SK-N-SH (cell line): ENCODE results near the gene ADAMTS17. TPM values are rescaled to one million over a fixed set of nuclear protein-coding genes. Genes with fewer than 3 reads are reported as not detected.

Experiments used
- CTCF ChIA-PET: fragments of 300-600, 350-600 bp; formaldehyde crosslinking; extraction: SDS; loops from one replicate; lab custom pipeline; 2021; lab: Yijun Ruan, JAX
- POLR2A ChIA-PET: fragments of 350-600 bp; sonication (Branson Sonifier 250); formaldehyde crosslinking; extraction: SDS; loops from one replicate; lab custom pipeline; 2020; ENCODE audit warnings: antibody characterized with exemption, inconsistent platforms; lab: Yijun Ruan, JAX
- DNase-seq: peaks from one replicate; pipeline ENCODE4 v3.0.0; 2012
- H2AFZ ChIP-seq: fragments of 200-600 bp; sonication (generic); 2 replicates; pipeline ENCODE4 v1.8.1; 2016; ENCODE audit warnings: antibody characterized with exemption, mild to moderate bottlenecking, low read depth
- H3F3A ChIP-seq: fragments of 200-600 bp; sonication (generic); replicated peaks from 2 replicates; pipeline ENCODE3; 2016; ENCODE audit warnings: antibody characterized with exemption, mild to moderate bottlenecking; ENCODE audit not compliant: insufficient read depth
- H3K27ac ChIP-seq, 2 experiments: fragments of 200-500 bp in 1 of 2; fragments of 200-600 bp in 1 of 2; sonication (Bioruptor generic) in 1 of 2; sonication (generic), shearing (Covaris generic) in 1 of 2; 2 replicates each; pipeline versions ENCODE4 v1.5.1 to v1.6.1; 2014 to 2016; ENCODE audit warnings: low read depth in 2 of 2, inconsistent platforms in 1 of 2, low read length in 1 of 2, mild to moderate bottlenecking in 1 of 2, mixed read lengths in 1 of 2
- H3K27me3 ChIP-seq: fragments of 200-600 bp; sonication (generic), shearing (Covaris generic); 2 replicates; pipeline ENCODE4 v1.6.1; 2016; ENCODE audit warnings: mixed run types; ENCODE audit not compliant: insufficient read depth
- H3K36me3 ChIP-seq, 2 experiments: fragments of 200-500 bp in 1 of 2; fragments of 200-600 bp in 1 of 2; sonication (Bioruptor generic) in 1 of 2; sonication (generic) in 1 of 2; replicated peaks in 1 of 2; 2 replicates each; pipeline versions ENCODE3 to v1.5.1; 2014 to 2016; ENCODE audit warnings: low read length in 1 of 2, mild to moderate bottlenecking in 1 of 2; ENCODE audit not compliant: insufficient read depth in 2 of 2, control insufficient read depth in 1 of 2
- H3K4me1 ChIP-seq, 2 experiments: fragments of 200-500 bp in 1 of 2; fragments of 200-600 bp in 1 of 2; sonication (Bioruptor generic) in 1 of 2; sonication (generic), shearing (Covaris generic) in 1 of 2; 2 replicates each; pipeline versions ENCODE4 v1.5.1 to v1.6.1; 2014 to 2016; ENCODE audit warnings: low read depth in 1 of 2, low read length in 1 of 2, mixed run types in 1 of 2; ENCODE audit not compliant: insufficient read depth in 2 of 2, control insufficient read depth in 1 of 2
- H3K4me2 ChIP-seq: fragments of 200-600 bp; sonication (generic), shearing (Covaris generic); 2 replicates; pipeline ENCODE4 v1.6.1; 2017; ENCODE audit warnings: mixed run types
- H3K4me3 ChIP-seq, 2 experiments: fragments of 200-500 bp in 1 of 2; fragments of 200-600 bp in 1 of 2; sonication (Bioruptor generic) in 1 of 2; sonication (generic), shearing (Covaris generic) in 1 of 2; 2 replicates each; pipeline versions ENCODE4 v1.5.1 to v1.8.1; 2014 to 2016; ENCODE audit warnings: low read depth in 2 of 2, inconsistent platforms in 1 of 2, low read length in 1 of 2, mild to moderate bottlenecking in 1 of 2, mixed read lengths in 1 of 2, moderate library complexity in 1 of 2
- H3K79me2 ChIP-seq: fragments of 200-600 bp; sonication (generic); 2 replicates; pipeline ENCODE4 v1.8.1; 2017; ENCODE audit warnings: mild to moderate bottlenecking; ENCODE audit not compliant: insufficient read depth
- H3K9ac ChIP-seq: fragments of 200-600 bp; sonication (generic); 2 replicates; pipeline ENCODE4 v1.6.1; 2017; ENCODE audit warnings: mixed run types
- H3K9me2 ChIP-seq: fragments of 200-600 bp; sonication (generic); 2 replicates; pipeline ENCODE4 v1.6.1; 2017; ENCODE audit warnings: mixed run types
- H3K9me3 ChIP-seq: fragments of 200-600 bp; sonication (generic); 2 replicates; pipeline ENCODE4 v1.6.1; 2017; ENCODE audit warnings: mixed run types, mild to moderate bottlenecking, moderate library complexity
- H4K20me1 ChIP-seq: fragments of 200-600 bp; sonication (generic); 2 replicates; pipeline ENCODE4 v1.6.1; 2017; ENCODE audit warnings: mild to moderate bottlenecking, mixed run types; ENCODE audit not compliant: insufficient read depth
- FOSL2 ChIP-seq: IDR thresholded peaks from 2 replicates; pipeline ENCODE4 v1.4.0; 2012; ENCODE audit warnings: low read depth, mild to moderate bottlenecking, moderate library complexity, borderline replicate concordance
- FOXM1 ChIP-seq: IDR thresholded peaks from 2 replicates; pipeline ENCODE4 v1.4.0; 2012; ENCODE audit warnings: low read depth, mild to moderate bottlenecking
- GABPA ChIP-seq: IDR thresholded peaks from 2 replicates; pipeline ENCODE4 v1.4.0; 2012; ENCODE audit warnings: low read depth, mild to moderate bottlenecking
- MXI1 ChIP-seq: IDR thresholded peaks from 2 replicates; pipeline ENCODE4 v1.6.1; 2012; ENCODE audit warnings: mild to moderate bottlenecking, low read depth, low read length, improper control_type of control experiment
- POLR2AphosphoS5 ChIP-seq: IDR thresholded peaks from 2 replicates; pipeline ENCODE4 v1.6.1; 2012; ENCODE audit warnings: low read depth, low read length
- REST ChIP-seq: IDR thresholded peaks from 2 replicates; pipeline ENCODE4 v1.6.1; 2012; ENCODE audit warnings: mild to moderate bottlenecking, low read depth, low read length, moderate library complexity
- TCF12 ChIP-seq: IDR thresholded peaks from 2 replicates; pipeline ENCODE4 v1.4.0; 2012
- ZBTB33 ChIP-seq: IDR thresholded peaks from 2 replicates; pipeline ENCODE4 v1.4.0; 2012; ENCODE audit warnings: low read depth, borderline replicate concordance
- WGBS: methylation state at CpG from one replicate; pipeline ENCODE4 v1.1.6; 2017; ENCODE audit warnings: low lambda C conversion rate; 5-methylcytosine and 5-hydroxymethylcytosine counted together
- polyA plus RNA-seq, 3 experiments: library from polyadenylated mRNA; depleted of rRNA; stranded (reverse); fragments of >200 nt; gene quantifications; 2 replicates each; pipeline ENCODE4 v1.2.3, GENCODE V29; 2012
- TF ChIP-seq, protein P1 (sequence below): IDR thresholded peaks from 2 replicates; pipeline ENCODE4; 2012
- TF ChIP-seq, protein P2 (sequence below): fragments of 150-350 bp; IDR thresholded peaks from 2 replicates; pipeline ENCODE4 v1.6.1; 2016; ENCODE audit warnings: mild to moderate bottlenecking, low read depth, low read length
- TF ChIP-seq, protein P3 (sequence below): IDR thresholded peaks from 2 replicates; pipeline ENCODE4 v1.4.0; 2012; ENCODE audit warnings: low read depth, borderline replicate concordance

ADAMTS17 gene
- polyA plus RNA-seq, 1 of the 3 experiments (the other 2 are of a cell fraction): not detected

DNA sequence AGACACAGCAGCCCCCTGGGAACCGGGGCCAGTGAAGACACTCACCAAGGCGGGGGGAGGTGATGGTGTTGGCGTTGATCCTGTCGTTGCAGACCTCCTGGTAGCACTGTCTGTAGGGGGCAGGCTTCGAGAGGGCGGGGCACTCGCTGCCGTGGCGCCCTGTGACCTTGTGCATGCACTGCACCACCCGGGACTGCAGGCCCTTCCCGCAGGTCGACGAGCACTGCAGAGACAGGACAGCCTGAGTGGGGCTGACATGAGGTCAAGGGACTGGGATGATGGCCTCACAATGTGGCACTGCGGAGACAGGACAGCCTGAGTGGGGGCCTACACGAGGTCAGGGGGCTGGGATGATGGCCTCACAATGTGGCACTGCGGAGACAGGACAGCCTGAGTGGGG is 365.8 kb downstream of the ADAMTS17 start (continued):
- TF ChIP-seq, protein P1, sequence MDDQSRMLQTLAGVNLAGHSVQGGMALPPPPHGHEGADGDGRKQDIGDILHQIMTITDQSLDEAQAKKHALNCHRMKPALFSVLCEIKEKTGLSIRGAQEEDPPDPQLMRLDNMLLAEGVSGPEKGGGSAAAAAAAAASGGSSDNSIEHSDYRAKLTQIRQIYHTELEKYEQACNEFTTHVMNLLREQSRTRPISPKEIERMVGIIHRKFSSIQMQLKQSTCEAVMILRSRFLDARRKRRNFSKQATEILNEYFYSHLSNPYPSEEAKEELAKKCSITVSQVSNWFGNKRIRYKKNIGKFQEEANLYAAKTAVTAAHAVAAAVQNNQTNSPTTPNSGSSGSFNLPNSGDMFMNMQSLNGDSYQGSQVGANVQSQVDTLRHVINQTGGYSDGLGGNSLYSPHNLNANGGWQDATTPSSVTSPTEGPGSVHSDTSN: no peak
- TF ChIP-seq POLR2AphosphoS5: no peak
- TF ChIP-seq REST: no peak
- TF ChIP-seq, protein P2, sequence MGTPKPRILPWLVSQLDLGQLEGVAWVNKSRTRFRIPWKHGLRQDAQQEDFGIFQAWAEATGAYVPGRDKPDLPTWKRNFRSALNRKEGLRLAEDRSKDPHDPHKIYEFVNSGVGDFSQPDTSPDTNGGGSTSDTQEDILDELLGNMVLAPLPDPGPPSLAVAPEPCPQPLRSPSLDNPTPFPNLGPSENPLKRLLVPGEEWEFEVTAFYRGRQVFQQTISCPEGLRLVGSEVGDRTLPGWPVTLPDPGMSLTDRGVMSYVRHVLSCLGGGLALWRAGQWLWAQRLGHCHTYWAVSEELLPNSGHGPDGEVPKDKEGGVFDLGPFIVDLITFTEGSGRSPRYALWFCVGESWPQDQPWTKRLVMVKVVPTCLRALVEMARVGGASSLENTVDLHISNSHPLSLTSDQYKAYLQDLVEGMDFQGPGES: no peak
- TF ChIP-seq FOXM1: no peak
- no peak for TF ChIP-seq GABPA
- TF ChIP-seq, protein P3, sequence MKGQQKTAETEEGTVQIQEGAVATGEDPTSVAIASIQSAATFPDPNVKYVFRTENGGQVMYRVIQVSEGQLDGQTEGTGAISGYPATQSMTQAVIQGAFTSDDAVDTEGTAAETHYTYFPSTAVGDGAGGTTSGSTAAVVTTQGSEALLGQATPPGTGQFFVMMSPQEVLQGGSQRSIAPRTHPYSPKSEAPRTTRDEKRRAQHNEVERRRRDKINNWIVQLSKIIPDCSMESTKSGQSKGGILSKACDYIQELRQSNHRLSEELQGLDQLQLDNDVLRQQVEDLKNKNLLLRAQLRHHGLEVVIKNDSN: no peak
- no peak for TF ChIP-seq MXI1

DNA sequence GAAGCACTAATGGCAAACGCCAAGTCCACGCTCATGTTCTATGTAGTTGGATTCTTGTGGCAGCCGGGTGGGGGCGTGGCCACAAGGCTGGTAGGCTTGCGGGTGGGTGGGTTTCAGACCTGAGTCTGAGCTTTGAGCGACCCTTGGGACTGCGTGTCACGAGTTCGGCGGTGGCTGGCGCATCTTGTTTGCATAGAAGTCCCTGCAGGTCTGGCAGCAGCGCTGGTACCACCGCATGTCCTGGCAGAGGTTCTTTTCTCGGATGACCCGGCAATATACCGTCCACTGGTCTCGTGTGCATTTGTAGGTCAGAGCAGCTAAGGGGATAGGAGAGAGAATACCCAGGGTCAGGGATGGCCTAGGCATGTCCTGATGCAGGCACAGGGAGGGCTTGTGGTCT is 367.5 kb downstream of the ADAMTS17 start:
- no peak for DNase-seq
- H4K20me1 ChIP-seq: no peaks in the 10 kb centered on the region
- H3K4me2 ChIP-seq: no peak overlapping the region
- no peak overlapping the region for H3K4me3 ChIP-seq
- TF ChIP-seq GABPA (no peak), ZBTB33 (no peak), FOSL2 (no peak), TCF12 (no peak)
- no peaks in the 10 kb centered on the region for H3F3A ChIP-seq
- no peaks in the 10 kb centered on the region for H3K79me2 ChIP-seq
- CTCF ChIA-PET: interaction anchor here (0.7 kb wide), 1 partner anchor 364 kb away, joined by 4 read pairs; no protein-coding TSS in a partner anchor
- H3K27ac ChIP-seq: no peak overlapping the region
- POLR2A ChIA-PET: interaction anchor here (0.6 kb wide), 1 partner anchor 365 kb away, joined by 3 read pairs; no protein-coding TSS in a partner anchor
- H3K9ac ChIP-seq: no peak overlapping the region
- H3K27me3 ChIP-seq: no peaks in the 10 kb centered on the region
- no peaks in the 10 kb centered on the region; a peak in 1 of 4 replicates for H3K4me1 ChIP-seq
- H3K36me3 ChIP-seq: no peaks in the 10 kb centered on the region
- no peak overlapping the region for H2AFZ ChIP-seq
- 69% methylated on average over 16 of the region's 17 CpGs for WGBS
- no peaks in the 10 kb centered on the region for H3K9me2 ChIP-seq
- no peaks in the 10 kb centered on the region for H3K9me3 ChIP-seq
